ENCODE data around the gene DIPK1A. TPM values are rescaled to one million over a fixed set of nuclear protein-coding genes. Genes with fewer than 3 reads are reported as not detected.
"Not testable (repeated sequence)": the region's sequence is repeated elsewhere in the genome, so short reads cannot be mapped to it uniquely, and the experiment has no call there.

DIPK1A gene
- total RNA-seq, 1 experiment from 2014 or later, result 3.8 TPM

DNA sequence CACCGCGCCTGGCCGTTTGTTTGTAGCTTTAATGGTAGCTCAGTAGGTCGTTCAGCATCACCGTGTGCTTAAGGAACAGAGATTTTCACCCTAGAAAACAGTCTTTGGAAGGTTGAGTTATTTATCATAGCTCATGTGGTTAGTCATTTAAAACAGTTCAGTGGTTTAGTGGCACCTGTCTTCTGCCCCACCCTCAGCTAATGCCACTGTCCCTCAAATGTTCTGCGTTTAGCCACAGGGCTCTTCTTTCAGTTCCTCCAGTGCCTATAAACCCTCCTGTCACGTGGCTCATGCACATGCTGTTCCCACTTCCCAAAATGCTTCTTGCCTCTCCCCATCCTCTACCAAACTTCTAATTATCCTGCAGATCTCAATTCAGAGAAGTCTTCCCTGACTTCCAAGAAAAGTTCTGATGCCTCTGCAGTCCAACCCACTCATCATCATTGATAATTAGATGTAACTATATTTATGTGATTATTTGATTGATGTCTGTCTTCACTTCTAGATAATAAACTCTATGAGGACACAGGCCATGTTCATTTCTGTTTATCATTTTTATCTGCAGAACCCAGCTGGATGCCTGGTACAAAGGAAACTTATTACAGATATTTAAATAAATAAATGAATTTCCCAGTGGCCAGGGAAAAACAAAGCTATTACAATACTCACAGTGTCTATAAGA is 14.4 kb upstream of the DIPK1A start:
- no peak overlapping the region for H3K4me2 ChIP-seq (ENCODE audit: insufficient read depth, insufficient read length, low read length)
- no peak overlapping the region for H2BK15ac ChIP-seq (ENCODE audit: low read depth, low read length)
- no peaks in the 10 kb centered on the region for H3K79me1 ChIP-seq (ENCODE audit: insufficient read depth, low read depth, low read length, poor library complexity, severe bottlenecking)
- H3K9me3 ChIP-seq (ENCODE audit: control insufficient read depth, low read depth, low read length), result no peaks in the 10 kb centered on the region
- Mint-ChIP-seq H3K27me3 (ENCODE audit: low read depth) (peaks cover 32% of the 10 kb centered on the region), H3K4me1 (peaks cover 8 to 15% of the 10 kb centered on the region in 2 experiments), H3K4me3 (no peak overlapping the region), H3K27ac (no peak overlapping the region), H3K36me3 (ENCODE audit: insufficient read depth in 1 of 3, low read depth in 3 of 3) (no peaks in the 10 kb centered on the region), H3K9me3 (no peaks in the 10 kb centered on the region)
- no peaks in the 10 kb centered on the region for H4K20me1 ChIP-seq (ENCODE audit: control insufficient read depth, insufficient read depth, insufficient read length)
- no peak overlapping the region for H3K14ac ChIP-seq (ENCODE audit: insufficient read depth, low read length)
- H4K91ac ChIP-seq (ENCODE audit: insufficient read length, low read depth, low read length), result no peak overlapping the region
- TF ChIP-seq CTCF (conservative IDR thresholded peaks at IDR 0.05), result no peak
- H2BK12ac ChIP-seq (ENCODE audit: insufficient read length, low read depth, low read length), result no peak overlapping the region
- no peak overlapping the region for H4K8ac ChIP-seq (replicated peaks; ENCODE audit: insufficient read length, low read depth, low read length)
- H2AK5ac ChIP-seq (ENCODE audit: insufficient read length, low read length), result no peak overlapping the region
- no peak overlapping the region for H2AFZ ChIP-seq (ENCODE audit: low read length)
- no peak overlapping the region for H3K23ac ChIP-seq (ENCODE audit: insufficient read length, low read depth, low read length)
- H3K27ac ChIP-seq (ENCODE audit: insufficient read length, low read depth, low read length), result no peak overlapping the region
- no peaks in the 10 kb centered on the region for H3K23me2 ChIP-seq (ENCODE audit: insufficient read length, low read depth, low read length, poor library complexity, severe bottlenecking)
- H2BK120ac ChIP-seq (ENCODE audit: low read depth, low read length, poor library complexity, severe bottlenecking), result no peak overlapping the region
- H3K4ac ChIP-seq (ENCODE audit: low read depth, low read length), result no peak overlapping the region
- no CpG with 5 or more reads among the region's 7 CpGs for WGBS (ENCODE audit: extremely low coverage, insufficient read length, low lambda C conversion rate)
- no peaks in the 10 kb centered on the region for H3K79me2 ChIP-seq (ENCODE audit: insufficient read depth, low read length)
- H3T11ph ChIP-seq (ENCODE audit: low read length), result no peak overlapping the region
- H3K27me3 ChIP-seq (ENCODE audit: insufficient read depth, low read length), result 0 out of 2 replicates have a peak, but pooled peaks cover 2% of the 10 kb centered on the region
- no peak overlapping the region for H3K56ac ChIP-seq (ENCODE audit: insufficient read length, low read depth, low read length)
- no peak overlapping the region for H3K9ac ChIP-seq (ENCODE audit: extremely low read depth, insufficient read length, low read length)
- no peak for DNase-seq
- no peak overlapping the region for H4K5ac ChIP-seq (ENCODE audit: insufficient read length, low read depth, low read length)
- no peak overlapping the region for H2BK5ac ChIP-seq (ENCODE audit: insufficient read length, low read length)
- no peak overlapping the region for H2BK20ac ChIP-seq (ENCODE audit: low read depth, low read length, poor library complexity, severe bottlenecking)
- no peaks in the 10 kb centered on the region; the same call in 1 of the 2 replicates for H3K4me1 ChIP-seq (ENCODE audit: insufficient read depth, low read length)
- H3K18ac ChIP-seq (ENCODE audit: insufficient read length, low read depth, low read length), result no peak overlapping the region

- not testable (repeated sequence) for H2BK20ac ChIP-seq (ENCODE audit: low read depth, low read length, poor library complexity, severe bottlenecking); H3K27ac ChIP-seq (ENCODE audit: insufficient read length, low read depth, low read length); H3K56ac ChIP-seq (ENCODE audit: insufficient read length, low read depth, low read length); H3K79me2 ChIP-seq (ENCODE audit: insufficient read depth, low read length); H3T11ph ChIP-seq (ENCODE audit: low read length); H2BK5ac ChIP-seq (ENCODE audit: insufficient read length, low read length); H4K5ac ChIP-seq (ENCODE audit: insufficient read length, low read depth, low read length); H3K79me1 ChIP-seq (ENCODE audit: insufficient read depth, low read depth, low read length, poor library complexity, severe bottlenecking); H3K9me3 ChIP-seq (ENCODE audit: control insufficient read depth, low read depth, low read length); H2BK15ac ChIP-seq (ENCODE audit: low read depth, low read length); H3K27ac Mint-ChIP-seq; DNase-seq; H3K14ac ChIP-seq (ENCODE audit: insufficient read depth, low read length); H2AK5ac ChIP-seq (ENCODE audit: insufficient read length, low read length); H4K8ac ChIP-seq (replicated peaks; ENCODE audit: insufficient read length, low read depth, low read length); H3K4me3 Mint-ChIP-seq; H4K91ac ChIP-seq (ENCODE audit: insufficient read length, low read depth, low read length); H2BK120ac ChIP-seq (ENCODE audit: low read depth, low read length, poor library complexity, severe bottlenecking); H3K4me1 ChIP-seq (ENCODE audit: insufficient read depth, low read length); H3K18ac ChIP-seq (ENCODE audit: insufficient read length, low read depth, low read length); H2BK12ac ChIP-seq (ENCODE audit: insufficient read length, low read depth, low read length); H3K23ac ChIP-seq (ENCODE audit: insufficient read length, low read depth, low read length); H3K4me2 ChIP-seq (ENCODE audit: insufficient read depth, insufficient read length, low read length); H2AFZ ChIP-seq (ENCODE audit: low read length); H3K9me3 Mint-ChIP-seq; H3K23me2 ChIP-seq (ENCODE audit: insufficient read length, low read depth, low read length, poor library complexity, severe bottlenecking); H3K36me3 Mint-ChIP-seq (ENCODE audit: insufficient read depth in 1 of 3, low read depth in 3 of 3); H3K4ac ChIP-seq (ENCODE audit: low read depth, low read length); H3K9ac ChIP-seq (ENCODE audit: extremely low read depth, insufficient read length, low read length); H4K20me1 ChIP-seq (ENCODE audit: control insufficient read depth, insufficient read depth, insufficient read length); H3K27me3 ChIP-seq (ENCODE audit: insufficient read depth, low read length)
- Mint-ChIP-seq H3K4me1 (peaks cover 8 to 15% of the 10 kb centered on the region in 2 experiments), H3K27me3 (ENCODE audit: low read depth) (peaks cover 43% of the 10 kb centered on the region)
- WGBS (ENCODE audit: extremely low coverage, insufficient read length, low lambda C conversion rate), result no CpG with 5 or more reads among the region's 5 CpGs
Observed at GRCh38 chr1:92974112-92974511, 12.8 kb upstream of the DIPK1A start.

All from H9 (cell line).